ENCODE data around the gene CCDC187.

DNA sequence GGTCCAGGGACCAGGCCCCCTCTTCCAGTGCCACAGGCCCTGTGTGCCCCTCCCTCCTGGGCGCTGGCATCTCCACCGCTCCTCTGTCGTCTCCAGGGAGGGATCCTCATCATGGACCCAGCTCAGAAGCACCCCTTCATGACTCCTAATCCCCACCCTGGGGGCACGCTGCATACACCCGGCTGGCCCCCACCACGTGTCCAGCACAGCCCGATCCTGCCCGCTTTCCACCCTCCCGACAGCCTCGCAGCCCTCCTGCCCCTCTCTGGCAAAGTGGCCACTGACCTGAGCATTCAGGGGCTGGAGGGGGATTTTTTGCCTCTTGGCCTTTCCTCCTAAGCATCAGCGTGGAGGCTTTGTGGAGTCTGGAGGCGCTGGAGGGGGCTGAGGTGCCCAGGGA lies 1.4 kb downstream of the CCDC187 start:
- TF ChIP-seq CHD2 (IDR thresholded peaks at IDR 0.05; ENCODE audit: low read depth, low read length) (no peak), POLR2AphosphoS5 (IDR thresholded peaks at IDR 0.05; ENCODE audit: low read depth, low read length) (no peak), TAF1 (CRISPR knock-in tag; IDR thresholded peaks at IDR 0.05) (no peak), RAD21 (CRISPR knock-in tag; IDR thresholded peaks at IDR 0.05) (no peak), NFE2L2 (IDR thresholded peaks at IDR 0.05; ENCODE audit: low read length) (no peak), ARNT (IDR thresholded peaks at IDR 0.05) (no peak), ZBTB7A (CRISPR knock-in tag; IDR thresholded peaks at IDR 0.05) (no peak)
- TF ChIP-seq, protein P1, sequence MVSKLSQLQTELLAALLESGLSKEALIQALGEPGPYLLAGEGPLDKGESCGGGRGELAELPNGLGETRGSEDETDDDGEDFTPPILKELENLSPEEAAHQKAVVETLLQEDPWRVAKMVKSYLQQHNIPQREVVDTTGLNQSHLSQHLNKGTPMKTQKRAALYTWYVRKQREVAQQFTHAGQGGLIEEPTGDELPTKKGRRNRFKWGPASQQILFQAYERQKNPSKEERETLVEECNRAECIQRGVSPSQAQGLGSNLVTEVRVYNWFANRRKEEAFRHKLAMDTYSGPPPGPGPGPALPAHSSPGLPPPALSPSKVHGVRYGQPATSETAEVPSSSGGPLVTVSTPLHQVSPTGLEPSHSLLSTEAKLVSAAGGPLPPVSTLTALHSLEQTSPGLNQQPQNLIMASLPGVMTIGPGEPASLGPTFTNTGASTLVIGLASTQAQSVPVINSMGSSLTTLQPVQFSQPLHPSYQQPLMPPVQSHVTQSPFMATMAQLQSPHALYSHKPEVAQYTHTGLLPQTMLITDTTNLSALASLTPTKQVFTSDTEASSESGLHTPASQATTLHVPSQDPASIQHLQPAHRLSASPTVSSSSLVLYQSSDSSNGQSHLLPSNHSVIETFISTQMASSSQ (IDR thresholded peaks at IDR 0.05; ENCODE audit: low read depth), result no peak
- TF ChIP-seq, protein P1 (CRISPR knock-in tag; IDR thresholded peaks at IDR 0.05; ENCODE audit: borderline replicate concordance), result no peak
- TF ChIP-seq, protein P2, sequence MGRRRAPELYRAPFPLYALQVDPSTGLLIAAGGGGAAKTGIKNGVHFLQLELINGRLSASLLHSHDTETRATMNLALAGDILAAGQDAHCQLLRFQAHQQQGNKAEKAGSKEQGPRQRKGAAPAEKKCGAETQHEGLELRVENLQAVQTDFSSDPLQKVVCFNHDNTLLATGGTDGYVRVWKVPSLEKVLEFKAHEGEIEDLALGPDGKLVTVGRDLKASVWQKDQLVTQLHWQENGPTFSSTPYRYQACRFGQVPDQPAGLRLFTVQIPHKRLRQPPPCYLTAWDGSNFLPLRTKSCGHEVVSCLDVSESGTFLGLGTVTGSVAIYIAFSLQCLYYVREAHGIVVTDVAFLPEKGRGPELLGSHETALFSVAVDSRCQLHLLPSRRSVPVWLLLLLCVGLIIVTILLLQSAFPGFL (CRISPR knock-in tag; IDR thresholded peaks at IDR 0.05), result no peak
